ENCODE measurements around the gene RNF112. TPM values are rescaled to one million over a fixed set of nuclear protein-coding genes. Genes with fewer than 3 reads are reported as not detected.

RNF112 gene
- polyA plus RNA-seq, 1 donor from 2014 or later, result 33.3 TPM

- Histone ChIP-seq H3K4me2 (ENCODE audit: low read length) (no peak overlapping the region), H3K36me3 (ENCODE audit: insufficient read depth, low read length) (no peaks in the 10 kb centered on the region), H4K20me1 (ENCODE audit: insufficient read depth) (no peaks in the 10 kb centered on the region), H3F3A (ENCODE audit: insufficient read depth, low read length, poor library complexity, severe bottlenecking) (no peaks in the 10 kb centered on the region), H3K27ac (ENCODE audit: low read length) (no peak overlapping the region), H3K9me2 (ENCODE audit: insufficient read depth, low read length) (no peaks in the 10 kb centered on the region), H3K79me2 (replicated peaks; ENCODE audit: insufficient read depth, low read length) (no peaks in the 10 kb centered on the region), H3K27me3 (ENCODE audit: insufficient read depth, low read depth, low read length) (no peaks in the 10 kb centered on the region), H2AFZ (ENCODE audit: low read depth, low read length) (no peak overlapping the region), H3K4me3 (ENCODE audit: low read length) (no peak overlapping the region), H3K9me3 (ENCODE audit: low read length) (no peaks in the 10 kb centered on the region), H3K9ac (ENCODE audit: low read length) (no peak overlapping the region)
- TF ChIP-seq RAD21 (conservative IDR thresholded peaks at IDR 0.05), result no peak
- TF ChIP-seq, protein P1, sequence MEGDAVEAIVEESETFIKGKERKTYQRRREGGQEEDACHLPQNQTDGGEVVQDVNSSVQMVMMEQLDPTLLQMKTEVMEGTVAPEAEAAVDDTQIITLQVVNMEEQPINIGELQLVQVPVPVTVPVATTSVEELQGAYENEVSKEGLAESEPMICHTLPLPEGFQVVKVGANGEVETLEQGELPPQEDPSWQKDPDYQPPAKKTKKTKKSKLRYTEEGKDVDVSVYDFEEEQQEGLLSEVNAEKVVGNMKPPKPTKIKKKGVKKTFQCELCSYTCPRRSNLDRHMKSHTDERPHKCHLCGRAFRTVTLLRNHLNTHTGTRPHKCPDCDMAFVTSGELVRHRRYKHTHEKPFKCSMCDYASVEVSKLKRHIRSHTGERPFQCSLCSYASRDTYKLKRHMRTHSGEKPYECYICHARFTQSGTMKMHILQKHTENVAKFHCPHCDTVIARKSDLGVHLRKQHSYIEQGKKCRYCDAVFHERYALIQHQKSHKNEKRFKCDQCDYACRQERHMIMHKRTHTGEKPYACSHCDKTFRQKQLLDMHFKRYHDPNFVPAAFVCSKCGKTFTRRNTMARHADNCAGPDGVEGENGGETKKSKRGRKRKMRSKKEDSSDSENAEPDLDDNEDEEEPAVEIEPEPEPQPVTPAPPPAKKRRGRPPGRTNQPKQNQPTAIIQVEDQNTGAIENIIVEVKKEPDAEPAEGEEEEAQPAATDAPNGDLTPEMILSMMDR (IDR thresholded peaks at IDR 0.05; ENCODE audit: poor library complexity, severe bottlenecking), result no peak
- no peak for TF ChIP-seq TAF1 (IDR thresholded peaks at IDR 0.05; ENCODE audit: low read depth)
- TF ChIP-seq EP300 (conservative IDR thresholded peaks at IDR 0.05; ENCODE audit: poor library complexity, severe bottlenecking), result no peak
- TF ChIP-seq SMC3 (conservative IDR thresholded peaks at IDR 0.05; ENCODE audit: poor library complexity), result no peak
- TF ChIP-seq EZH2 (IDR thresholded peaks at IDR 0.05; ENCODE audit: borderline replicate concordance, insufficient read depth, low read length, poor library complexity, severe bottlenecking), result no peak
Measured at GRCh38 chr17:19421926-19422325, 10.9 kb downstream of the RNF112 start.

GRCh38 chr17:19424934-19425868, 14.2 kb downstream of the RNF112 start:
- Histone ChIP-seq H3K9me3 (ENCODE audit: low read length) (no peaks in the 10 kb centered on the region), H3K79me2 (replicated peaks; ENCODE audit: insufficient read depth, low read length) (no peaks in the 10 kb centered on the region), H3K9ac (ENCODE audit: low read length) (no peak overlapping the region), H3K27ac (ENCODE audit: low read length) (no peak overlapping the region), H3K36me3 (ENCODE audit: insufficient read depth, low read length) (no peaks in the 10 kb centered on the region), H3K4me3 (ENCODE audit: low read length) (no peak overlapping the region), H3K4me2 (ENCODE audit: low read length) (no peak overlapping the region), H4K20me1 (ENCODE audit: insufficient read depth) (no peaks in the 10 kb centered on the region), H3F3A (ENCODE audit: insufficient read depth, low read length, poor library complexity, severe bottlenecking) (no peaks in the 10 kb centered on the region), H3K9me2 (ENCODE audit: insufficient read depth, low read length) (no peaks in the 10 kb centered on the region), H3K27me3 (ENCODE audit: insufficient read depth, low read depth, low read length) (no peaks in the 10 kb centered on the region), H2AFZ (ENCODE audit: low read depth, low read length) (no peak overlapping the region)
- TF ChIP-seq EP300 (conservative IDR thresholded peaks at IDR 0.05; ENCODE audit: poor library complexity, severe bottlenecking) (no peak), POLR2AphosphoS5 (IDR thresholded peaks at IDR 0.05) (no peak), TAF1 (IDR thresholded peaks at IDR 0.05; ENCODE audit: low read depth) (no peak), SMC3 (conservative IDR thresholded peaks at IDR 0.05; ENCODE audit: poor library complexity) (no peak)

GRCh38 chr17:19426631-19427030, 15.6 kb downstream of the RNF112 start:
- no peaks in the 10 kb centered on the region for H3K36me3 ChIP-seq (ENCODE audit: insufficient read depth, low read length)
- no peaks in the 10 kb centered on the region for H3F3A ChIP-seq (ENCODE audit: insufficient read depth, low read length, poor library complexity, severe bottlenecking)
- TF ChIP-seq, protein P1 (IDR thresholded peaks at IDR 0.05; ENCODE audit: poor library complexity, severe bottlenecking), result no peak
- TF ChIP-seq TAF1 (IDR thresholded peaks at IDR 0.05; ENCODE audit: low read depth) (no peak), POLR2AphosphoS5 (IDR thresholded peaks at IDR 0.05) (no peak)
- H3K79me2 ChIP-seq (replicated peaks; ENCODE audit: insufficient read depth, low read length), result no peaks in the 10 kb centered on the region
- H3K4me3 ChIP-seq (ENCODE audit: low read length), result no peak overlapping the region
- H3K27me3 ChIP-seq (ENCODE audit: insufficient read depth, low read depth, low read length), result no peaks in the 10 kb centered on the region
- H3K4me2 ChIP-seq (ENCODE audit: low read length), result no peak overlapping the region
- no peaks in the 10 kb centered on the region for H3K9me3 ChIP-seq (ENCODE audit: low read length)
- H3K9ac ChIP-seq (ENCODE audit: low read length), result no peak overlapping the region
- H3K27ac ChIP-seq (ENCODE audit: low read length), result no peak overlapping the region
- H3K9me2 ChIP-seq (ENCODE audit: insufficient read depth, low read length), result no peaks in the 10 kb centered on the region
- no peaks in the 10 kb centered on the region for H4K20me1 ChIP-seq (ENCODE audit: insufficient read depth)
- no peak overlapping the region for H2AFZ ChIP-seq (ENCODE audit: low read depth, low read length)

Data from neural cell (in vitro differentiated cells).